Body of pancreas (tissue), 4 donors: ENCODE data around the gene AIP.

Source experiments
- POLR2A ChIP-seq, 3 donors: fragments of 450-650 bp; IDR thresholded peaks; one replicate each; pipeline ENCODE4 v1.6.1; 2016; ENCODE audit warnings: antibody characterized with exemption in 3 of 3, mild to moderate bottlenecking in 2 of 3
- TF ChIP-seq, protein P1 (sequence below), 7 experiments: fragments of 450-650 bp in 4 of 7; fragments of 200-600 bp in 3 of 7; sonication (generic) in 3 of 7; IDR thresholded peaks; one replicate each; pipeline ENCODE4 v1.5.1; 2016 to 2019; ENCODE audit warnings: antibody characterized with exemption in 7 of 7

- TF ChIP-seq, protein P1, sequence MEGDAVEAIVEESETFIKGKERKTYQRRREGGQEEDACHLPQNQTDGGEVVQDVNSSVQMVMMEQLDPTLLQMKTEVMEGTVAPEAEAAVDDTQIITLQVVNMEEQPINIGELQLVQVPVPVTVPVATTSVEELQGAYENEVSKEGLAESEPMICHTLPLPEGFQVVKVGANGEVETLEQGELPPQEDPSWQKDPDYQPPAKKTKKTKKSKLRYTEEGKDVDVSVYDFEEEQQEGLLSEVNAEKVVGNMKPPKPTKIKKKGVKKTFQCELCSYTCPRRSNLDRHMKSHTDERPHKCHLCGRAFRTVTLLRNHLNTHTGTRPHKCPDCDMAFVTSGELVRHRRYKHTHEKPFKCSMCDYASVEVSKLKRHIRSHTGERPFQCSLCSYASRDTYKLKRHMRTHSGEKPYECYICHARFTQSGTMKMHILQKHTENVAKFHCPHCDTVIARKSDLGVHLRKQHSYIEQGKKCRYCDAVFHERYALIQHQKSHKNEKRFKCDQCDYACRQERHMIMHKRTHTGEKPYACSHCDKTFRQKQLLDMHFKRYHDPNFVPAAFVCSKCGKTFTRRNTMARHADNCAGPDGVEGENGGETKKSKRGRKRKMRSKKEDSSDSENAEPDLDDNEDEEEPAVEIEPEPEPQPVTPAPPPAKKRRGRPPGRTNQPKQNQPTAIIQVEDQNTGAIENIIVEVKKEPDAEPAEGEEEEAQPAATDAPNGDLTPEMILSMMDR (IDR thresholded peaks at IDR 0.05), result no peak
- no peak for TF ChIP-seq POLR2A (IDR thresholded peaks at IDR 0.05)
These were observed 18.2 kb downstream of the AIP start for GRCh38 chr11:67500831-67501715.
